ENCODE results near the gene ZNF618.

The ZNF618 gene

DNA sequence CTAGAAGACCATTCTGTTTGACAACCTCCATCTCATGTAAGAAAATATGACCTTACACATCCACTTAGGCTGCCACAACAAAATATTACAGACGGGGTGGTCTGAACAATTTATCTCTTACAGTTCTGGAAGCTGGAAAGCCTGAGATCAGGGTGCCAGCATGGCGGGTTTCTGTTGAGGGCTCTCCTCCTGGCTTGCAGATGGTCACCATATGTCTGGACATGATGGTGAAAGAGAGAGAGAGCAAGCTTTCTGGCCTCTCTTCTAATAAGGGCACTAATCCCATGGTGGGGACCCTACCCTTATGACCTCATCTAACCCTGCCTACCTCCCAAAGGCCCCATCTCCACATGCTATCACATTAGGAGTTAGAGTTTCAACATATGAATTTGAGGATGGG is 136.0 kb downstream of the ZNF618 start:
- no peak overlapping the region for H2AFZ ChIP-seq (ENCODE audit: low read length)
- no peak overlapping the region for H3K4me3 ChIP-seq (ENCODE audit: low read length, poor library complexity, severe bottlenecking)
- no peaks in the 10 kb centered on the region for H4K20me1 ChIP-seq (ENCODE audit: insufficient read depth, low read length, poor library complexity, severe bottlenecking)
- no peak overlapping the region for H3K9ac ChIP-seq (ENCODE audit: low read depth, low read length, poor library complexity, severe bottlenecking)
- no peak overlapping the region for H3K4me2 ChIP-seq (ENCODE audit: low read depth, low read length, poor library complexity, severe bottlenecking)
- TF ChIP-seq, protein P1, sequence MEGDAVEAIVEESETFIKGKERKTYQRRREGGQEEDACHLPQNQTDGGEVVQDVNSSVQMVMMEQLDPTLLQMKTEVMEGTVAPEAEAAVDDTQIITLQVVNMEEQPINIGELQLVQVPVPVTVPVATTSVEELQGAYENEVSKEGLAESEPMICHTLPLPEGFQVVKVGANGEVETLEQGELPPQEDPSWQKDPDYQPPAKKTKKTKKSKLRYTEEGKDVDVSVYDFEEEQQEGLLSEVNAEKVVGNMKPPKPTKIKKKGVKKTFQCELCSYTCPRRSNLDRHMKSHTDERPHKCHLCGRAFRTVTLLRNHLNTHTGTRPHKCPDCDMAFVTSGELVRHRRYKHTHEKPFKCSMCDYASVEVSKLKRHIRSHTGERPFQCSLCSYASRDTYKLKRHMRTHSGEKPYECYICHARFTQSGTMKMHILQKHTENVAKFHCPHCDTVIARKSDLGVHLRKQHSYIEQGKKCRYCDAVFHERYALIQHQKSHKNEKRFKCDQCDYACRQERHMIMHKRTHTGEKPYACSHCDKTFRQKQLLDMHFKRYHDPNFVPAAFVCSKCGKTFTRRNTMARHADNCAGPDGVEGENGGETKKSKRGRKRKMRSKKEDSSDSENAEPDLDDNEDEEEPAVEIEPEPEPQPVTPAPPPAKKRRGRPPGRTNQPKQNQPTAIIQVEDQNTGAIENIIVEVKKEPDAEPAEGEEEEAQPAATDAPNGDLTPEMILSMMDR (conservative IDR thresholded peaks at IDR 0.05; ENCODE audit: low read length) = no peak
- TF ChIP-seq EZH2phosphoT487 (IDR thresholded peaks at IDR 0.05; ENCODE audit: borderline replicate concordance) = no peak
- H3K79me2 ChIP-seq (ENCODE audit: insufficient read depth, low read length) = no peaks in the 10 kb centered on the region
- H3K9me3 ChIP-seq (ENCODE audit: insufficient read depth, low read depth, low read length) = no peaks in the 10 kb centered on the region
- peaks cover 8% of the 10 kb centered on the region for H3K4me1 ChIP-seq (ENCODE audit: insufficient read depth, low read length, poor library complexity, severe bottlenecking)
- H3K36me3 ChIP-seq (ENCODE audit: insufficient read depth, low read length) = peaks cover 49% of the 10 kb centered on the region; the same call in 1 of the 2 replicates
- H3K27me3 ChIP-seq (ENCODE audit: insufficient read depth, low read length, poor library complexity, severe bottlenecking) = no peaks in the 10 kb centered on the region
- no peaks in the 10 kb centered on the region for H3F3A ChIP-seq (ENCODE audit: low read depth)
- H3K9me2 ChIP-seq (replicated peaks; ENCODE audit: low read depth, low read length) = no peaks in the 10 kb centered on the region

DNA sequence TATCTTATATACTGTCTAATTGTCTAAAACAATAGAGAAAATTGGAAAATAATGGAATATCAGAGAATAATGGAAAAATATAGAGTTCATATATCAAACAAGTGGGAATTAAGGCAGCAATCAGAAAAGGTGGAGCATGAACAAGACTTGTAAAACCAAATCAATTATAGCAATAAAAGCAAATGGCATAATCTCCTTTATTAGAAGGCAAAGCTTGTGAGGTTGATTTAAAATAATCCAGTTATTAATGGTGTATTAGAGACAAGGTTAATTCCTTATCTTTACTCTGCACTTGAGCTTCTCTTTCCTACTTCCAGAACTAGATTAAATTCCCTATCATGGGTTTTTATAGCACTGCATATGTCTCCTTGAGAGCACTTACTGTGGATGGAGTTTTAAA is 137.9 kb downstream of the ZNF618 start:
- H3K36me3 ChIP-seq (ENCODE audit: insufficient read depth, low read length) = peaks cover 48% of the 10 kb centered on the region; the same call in 1 of the 2 replicates

DNA sequence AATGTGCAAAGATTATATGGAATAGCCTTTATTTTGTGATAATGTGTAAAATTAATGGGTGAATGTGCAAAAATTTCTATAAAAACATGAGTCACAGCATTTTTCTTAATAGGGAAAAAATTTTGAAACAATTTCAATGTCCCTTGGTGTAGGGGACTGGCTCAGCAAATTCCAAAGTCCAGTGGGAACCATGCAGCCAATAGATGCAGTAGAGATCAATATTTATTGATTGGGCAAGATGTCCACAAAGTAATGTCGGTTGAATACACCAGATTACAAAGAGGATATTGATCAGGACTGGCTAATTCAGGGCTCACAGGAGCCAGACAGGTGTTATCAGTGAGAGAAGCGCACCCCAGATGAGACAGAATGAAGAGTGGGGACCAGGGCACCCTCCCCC is 139.5 kb downstream of the ZNF618 start:
- H2AFZ ChIP-seq (ENCODE audit: low read length) = no peak overlapping the region
- H3K4me3 ChIP-seq (ENCODE audit: low read length, poor library complexity, severe bottlenecking) = no peak overlapping the region
- no peaks in the 10 kb centered on the region for H3K9me2 ChIP-seq (replicated peaks; ENCODE audit: low read depth, low read length)
- TF ChIP-seq EZH2phosphoT487 (IDR thresholded peaks at IDR 0.05; ENCODE audit: borderline replicate concordance) = no peak
- TF ChIP-seq, protein P1 (conservative IDR thresholded peaks at IDR 0.05; ENCODE audit: low read length) = no peak
- H3K27me3 ChIP-seq (ENCODE audit: insufficient read depth, low read length, poor library complexity, severe bottlenecking) = no peaks in the 10 kb centered on the region
- no peaks in the 10 kb centered on the region for H3F3A ChIP-seq (ENCODE audit: low read depth)
- H3K9ac ChIP-seq (ENCODE audit: low read depth, low read length, poor library complexity, severe bottlenecking) = no peak overlapping the region
- H3K4me2 ChIP-seq (ENCODE audit: low read depth, low read length, poor library complexity, severe bottlenecking) = no peak overlapping the region
- H3K36me3 ChIP-seq (ENCODE audit: insufficient read depth, low read length) = peaks cover 57% of the 10 kb centered on the region; the same call in 1 of the 2 replicates
- no peaks in the 10 kb centered on the region for H3K79me2 ChIP-seq (ENCODE audit: insufficient read depth, low read length)
- no peaks in the 10 kb centered on the region for H3K9me3 ChIP-seq (ENCODE audit: insufficient read depth, low read depth, low read length)
- H4K20me1 ChIP-seq (ENCODE audit: insufficient read depth, low read length, poor library complexity, severe bottlenecking) = no peaks in the 10 kb centered on the region
- H3K4me1 ChIP-seq (ENCODE audit: insufficient read depth, low read length, poor library complexity, severe bottlenecking) = no peaks in the 10 kb centered on the region

More for the DNA sequence above, 137.9 kb downstream of the ZNF618 start:
- H3K4me3 ChIP-seq (ENCODE audit: low read length, poor library complexity, severe bottlenecking) = no peak overlapping the region
- no peaks in the 10 kb centered on the region for H3K27me3 ChIP-seq (ENCODE audit: insufficient read depth, low read length, poor library complexity, severe bottlenecking)
- no peak overlapping the region for H2AFZ ChIP-seq (ENCODE audit: low read length)
- TF ChIP-seq, protein P1 (conservative IDR thresholded peaks at IDR 0.05; ENCODE audit: low read length) = no peak
- no peak for TF ChIP-seq EZH2phosphoT487 (IDR thresholded peaks at IDR 0.05; ENCODE audit: borderline replicate concordance)
- no peaks in the 10 kb centered on the region for H4K20me1 ChIP-seq (ENCODE audit: insufficient read depth, low read length, poor library complexity, severe bottlenecking)
- H3K9me2 ChIP-seq (replicated peaks; ENCODE audit: low read depth, low read length) = no peaks in the 10 kb centered on the region
- H3K9me3 ChIP-seq (ENCODE audit: insufficient read depth, low read depth, low read length) = no peaks in the 10 kb centered on the region
- H3F3A ChIP-seq (ENCODE audit: low read depth) = no peaks in the 10 kb centered on the region
- no peak overlapping the region for H3K4me2 ChIP-seq (ENCODE audit: low read depth, low read length, poor library complexity, severe bottlenecking)
- no peaks in the 10 kb centered on the region for H3K79me2 ChIP-seq (ENCODE audit: insufficient read depth, low read length)
- no peak overlapping the region for H3K9ac ChIP-seq (ENCODE audit: low read depth, low read length, poor library complexity, severe bottlenecking)
- H3K4me1 ChIP-seq (ENCODE audit: insufficient read depth, low read length, poor library complexity, severe bottlenecking) = peaks cover 7% of the 10 kb centered on the region
